Measurements from ENCODE around the gene PCSK4. TPM values are rescaled to one million over a fixed set of nuclear protein-coding genes. Genes with fewer than 3 reads are reported as not detected.

Gene PCSK4
- total and polyA plus RNA-seq, 10 of the 15 experiments (the other 5 are each of a cell fraction or from before 2014, with no cell fraction given) = 0.27 to 0.99 (median 0.40) TPM; not detected in 3

DNA sequence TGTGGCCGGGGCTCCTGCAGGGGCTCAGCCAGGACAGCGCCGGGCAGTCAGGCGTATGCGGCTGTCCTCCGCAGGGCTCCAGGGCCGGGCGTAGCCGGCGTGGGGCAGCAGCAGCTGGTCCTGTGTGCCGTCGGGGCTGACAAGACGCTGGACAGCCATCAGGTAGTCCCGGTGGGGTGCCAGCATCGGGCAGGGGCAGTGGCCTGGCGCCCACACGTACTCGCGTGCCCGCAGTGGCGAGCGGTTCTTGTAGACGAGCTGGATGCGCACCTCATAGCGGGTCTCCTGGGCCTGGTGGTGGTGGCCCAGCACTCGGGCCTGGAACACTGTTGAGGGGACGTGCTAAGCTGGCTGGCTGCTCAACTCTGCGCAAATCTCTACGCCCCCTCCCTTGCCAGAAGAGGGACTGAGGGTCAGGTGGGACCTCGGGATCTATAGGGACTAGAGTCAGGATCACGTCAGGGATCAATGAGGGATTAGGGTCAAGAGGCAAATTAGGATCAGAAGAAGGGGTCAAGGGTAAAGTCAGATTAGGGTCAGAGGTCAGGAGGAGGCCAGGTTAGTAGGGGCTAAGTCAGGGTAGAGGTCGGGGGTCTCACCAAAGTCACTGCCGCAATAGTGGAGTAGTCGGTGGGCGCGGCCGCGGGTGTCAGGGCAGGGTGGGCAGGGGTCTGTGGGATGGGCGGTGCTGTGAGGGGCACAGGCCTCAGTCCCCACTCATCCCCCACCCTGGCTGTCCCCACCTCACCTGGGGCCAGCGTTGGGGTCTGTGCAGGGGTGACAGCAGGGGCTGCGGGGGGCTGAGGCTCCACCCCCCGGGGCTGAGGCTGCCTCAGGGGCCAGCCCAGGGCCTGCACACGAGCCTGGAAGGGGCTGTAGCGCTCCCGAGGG, 16.1 kb upstream of the PCSK4 start:
- ChIA-PET CTCF (interaction anchor here (0.7 to 0.9 kb wide), 2 partner anchors 40 to 230 kb away, joined by 3 read pairs; no protein-coding TSS in a partner anchor), RAD21 (ENCODE audit: unreplicated experiment) (no interaction called here), SMC1A (ENCODE audit: uncharacterized antibody, unreplicated experiment) (no interaction called here), POLR2A (interaction anchor here (0.6 kb wide), 1 partner anchor 15 kb away, joined by 5 read pairs; the partner anchor contains the start of gene REEP6)
- Histone ChIP-seq H3K27ac (ENCODE audit: control insufficient read depth, insufficient read depth) (no peak overlapping the region), H3K79me2 (ENCODE audit: control insufficient read depth, insufficient read depth, low read length) (no peaks in the 10 kb centered on the region), H3K27me3 (replicated peaks in 1 of 2; ENCODE audit: control insufficient read depth in 2 of 2, insufficient read depth in 2 of 2, low read length in 1 of 2) (no peaks in the 10 kb centered on the region; a peak in 2 of 4 replicates), H3K4me3 (no peak overlapping the region), H2AFZ (ENCODE audit: control insufficient read depth, low read depth, low read length) (no peak overlapping the region), H3K9ac (ENCODE audit: control insufficient read depth, insufficient read depth, low read length) (no peak overlapping the region), H3K4me2 (ENCODE audit: control insufficient read depth, insufficient read depth) (no peak overlapping the region), H3K36me3 (ENCODE audit: control insufficient read depth in 2 of 2, insufficient read depth in 2 of 2, low read length in 1 of 2) (no peaks in the 10 kb centered on the region), H3K4me1 (ENCODE audit: control insufficient read depth, insufficient read depth, low read length) (no peaks in the 10 kb centered on the region), H4K20me1 (ENCODE audit: control insufficient read depth, insufficient read depth) (no peaks in the 10 kb centered on the region), H3K9me3 (replicated peaks; ENCODE audit: control insufficient read depth, insufficient read depth, low read length) (no peaks in the 10 kb centered on the region; the same call in 2 of the 3 replicates)
- ATAC-seq (no peak), DNase-seq (ENCODE audit: low read depth, low spot score) (no peak), FAIRE-seq (no peak)
- WGBS (ENCODE audit: insufficient coverage, insufficient replicate concordance, low lambda C conversion rate, missing lambda C conversion rate) = 67% methylated on average over 37 of the region's 45 CpGs
- in situ Hi-C loops (cut with MboI) (no loop called here), intact Hi-C loops (cut with micrococcal nuclease; ENCODE audit: unreplicated experiment) (no loop called here)
- TF ChIP-seq TCF7 (IDR thresholded peaks at IDR 0.05; ENCODE audit: borderline replicate concordance) (no peak), NR2C1 (IDR thresholded peaks at IDR 0.05) (peak; percentile 6; the same call in 1 of the 2 replicates)
- BruUV-seq (replicated peaks) = no TSS peak

- Histone ChIP-seq H3K4me3 (no peak overlapping the region), H3K4me2 (ENCODE audit: control insufficient read depth, insufficient read depth) (no peak overlapping the region), H3K9ac (ENCODE audit: control insufficient read depth, insufficient read depth, low read length) (no peak overlapping the region), H3K79me2 (ENCODE audit: control insufficient read depth, insufficient read depth, low read length) (no peaks in the 10 kb centered on the region), H3K27me3 (replicated peaks in 1 of 2; ENCODE audit: control insufficient read depth in 2 of 2, insufficient read depth in 2 of 2, low read length in 1 of 2) (no peaks in the 10 kb centered on the region; a peak in 2 of 4 replicates), H2AFZ (ENCODE audit: control insufficient read depth, low read depth, low read length) (no peak overlapping the region), H4K20me1 (ENCODE audit: control insufficient read depth, insufficient read depth) (no peaks in the 10 kb centered on the region), H3K9me3 (replicated peaks; ENCODE audit: control insufficient read depth, insufficient read depth, low read length) (no peaks in the 10 kb centered on the region; the same call in 2 of the 3 replicates), H3K4me1 (ENCODE audit: control insufficient read depth, insufficient read depth, low read length) (no peaks in the 10 kb centered on the region), H3K27ac (ENCODE audit: control insufficient read depth, insufficient read depth) (no peak overlapping the region), H3K36me3 (ENCODE audit: control insufficient read depth in 2 of 2, insufficient read depth in 2 of 2, low read length in 1 of 2) (no peaks in the 10 kb centered on the region)
- POLR2A ChIA-PET = no interaction called here
- SMC1A ChIA-PET (ENCODE audit: uncharacterized antibody, unreplicated experiment) = no interaction called here
- RAD21 ChIA-PET (ENCODE audit: unreplicated experiment) = no interaction called here
- no peak for TF ChIP-seq CREM (IDR thresholded peaks at IDR 0.05; ENCODE audit: low read depth)
- TF ChIP-seq FOS (IDR thresholded peaks at IDR 0.05; ENCODE audit: borderline replicate concordance, extremely low read depth, insufficient read length) = no peak
- TF ChIP-seq RBBP5 (conservative IDR thresholded peaks at IDR 0.05) = no peak
- no peak for TF ChIP-seq YBX1 (IDR thresholded peaks at IDR 0.05)
- no peak for TF ChIP-seq FOXK2 (IDR thresholded peaks at IDR 0.05)
- TF ChIP-seq PML (IDR thresholded peaks at IDR 0.05; ENCODE audit: low read length) = no peak
- no peak for TF ChIP-seq RELA (IDR thresholded peaks at IDR 0.05; ENCODE audit: borderline replicate concordance, partially characterized antibody)
- no peak for TF ChIP-seq ZZZ3 (IDR thresholded peaks at IDR 0.05; ENCODE audit: control insufficient read depth, insufficient read length, low read depth)
- no peak for TF ChIP-seq STAT3 (IDR thresholded peaks at IDR 0.05; ENCODE audit: low read depth, low read length)
- no peak for TF ChIP-seq ZNF622 (IDR thresholded peaks at IDR 0.05)
- no peak for TF ChIP-seq EED (IDR thresholded peaks at IDR 0.05; ENCODE audit: low read depth)
- TF ChIP-seq, protein P1, sequence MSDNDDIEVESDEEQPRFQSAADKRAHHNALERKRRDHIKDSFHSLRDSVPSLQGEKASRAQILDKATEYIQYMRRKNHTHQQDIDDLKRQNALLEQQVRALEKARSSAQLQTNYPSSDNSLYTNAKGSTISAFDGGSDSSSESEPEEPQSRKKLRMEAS (IDR thresholded peaks at IDR 0.05; ENCODE audit: low read depth, low read length) = no peak
- CTCF ChIA-PET = interaction anchor here (0.7 kb wide), 2 partner anchors 14 to 231 kb away, joined by 3 read pairs; no protein-coding TSS in a partner anchor
- intact Hi-C loops (cut with micrococcal nuclease; ENCODE audit: unreplicated experiment) (no loop called here), in situ Hi-C loops (cut with MboI) (no loop called here)
- DNase-seq (ENCODE audit: low read depth, low spot score) (no peak), ATAC-seq (no peak), FAIRE-seq (no peak)
- no TSS peak for BruUV-seq (replicated peaks)
- WGBS (ENCODE audit: insufficient coverage, insufficient replicate concordance, low lambda C conversion rate, missing lambda C conversion rate) = 40% methylated on average over 7 of the region's 8 CpGs
These were observed 14.9 kb upstream of the PCSK4 start for GRCh38 chr19:1505012-1505411.

Data from GM12878 (cell line).